Prostate gland (tissue), 2 donors: ENCODE data around the gene RNF126.

Source experiments
- CTCF ChIP-seq, 4 experiments: fragments of 200-600 bp in 2 of 4; fragments of 450-650 bp in 2 of 4; sonication (generic) in 2 of 4; IDR thresholded peaks; 1 replicate in 3 of 4; 2 replicates in 1 of 4; pipeline ENCODE4 v1.5.1; 2016 to 2019; ENCODE audit warnings: antibody characterized with exemption in 4 of 4, mild to moderate bottlenecking in 2 of 4, moderate library complexity in 2 of 4
- POLR2A ChIP-seq: fragments of 450-650 bp; IDR thresholded peaks from one replicate; pipeline ENCODE4 v1.6.1; 2016; ENCODE audit warnings: antibody characterized with exemption, mild to moderate bottlenecking

- TF ChIP-seq CTCF (IDR thresholded peaks at IDR 0.05): no peak
- no peak for TF ChIP-seq POLR2A
These were observed 18.3 kb upstream of the RNF126 start for GRCh38 chr19:681029-682019.
